ENCODE results near the gene VCAN.
"Not testable (repeated sequence)": the region's sequence is repeated elsewhere in the genome, so short reads cannot be mapped to it uniquely, and the experiment has no call there.

VCAN gene

GRCh38 chr5:83471405-83472212 lies at the start of gene VCAN:
TSS of gene VCAN (plus strand) at chr5:83471744. CDS start at chr5:83483519, 11,775 bp downstream.
- peak; percentile 86 for DNase-seq (ENCODE audit: low read depth)

- no peak for DNase-seq (ENCODE audit: low read depth)
Measured at GRCh38 chr5:83422284-83422683, 49.3 kb upstream of the VCAN start.

GRCh38 chr5:83426855-83427254 lies 44.7 kb upstream of the VCAN start:
- no peak for DNase-seq (ENCODE audit: low read depth)

DNA sequence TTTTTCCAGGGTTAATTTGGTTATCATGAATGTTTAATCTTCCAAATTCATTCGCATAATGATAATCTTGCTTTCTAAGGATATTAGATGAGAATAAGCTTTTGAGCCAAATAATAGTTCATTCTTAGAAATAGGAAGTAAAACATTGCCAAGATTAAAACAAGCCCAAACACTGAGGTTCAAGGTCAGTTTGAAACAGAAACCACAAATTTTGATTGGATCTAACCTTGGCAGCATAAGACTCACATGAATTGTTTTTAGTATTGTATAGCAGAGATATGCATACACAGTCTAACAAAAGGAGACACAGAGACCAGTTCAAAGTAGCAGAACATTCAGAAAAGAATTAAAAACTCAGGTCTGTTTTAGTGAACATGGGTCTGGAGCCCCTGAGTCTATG lies 43.4 kb upstream of the VCAN start:
- DNase-seq (ENCODE audit: low read depth): no peak

- DNase-seq (ENCODE audit: low read depth): no peak
Measured at GRCh38 chr5:83428890-83429289, 42.7 kb upstream of the VCAN start.

DNA sequence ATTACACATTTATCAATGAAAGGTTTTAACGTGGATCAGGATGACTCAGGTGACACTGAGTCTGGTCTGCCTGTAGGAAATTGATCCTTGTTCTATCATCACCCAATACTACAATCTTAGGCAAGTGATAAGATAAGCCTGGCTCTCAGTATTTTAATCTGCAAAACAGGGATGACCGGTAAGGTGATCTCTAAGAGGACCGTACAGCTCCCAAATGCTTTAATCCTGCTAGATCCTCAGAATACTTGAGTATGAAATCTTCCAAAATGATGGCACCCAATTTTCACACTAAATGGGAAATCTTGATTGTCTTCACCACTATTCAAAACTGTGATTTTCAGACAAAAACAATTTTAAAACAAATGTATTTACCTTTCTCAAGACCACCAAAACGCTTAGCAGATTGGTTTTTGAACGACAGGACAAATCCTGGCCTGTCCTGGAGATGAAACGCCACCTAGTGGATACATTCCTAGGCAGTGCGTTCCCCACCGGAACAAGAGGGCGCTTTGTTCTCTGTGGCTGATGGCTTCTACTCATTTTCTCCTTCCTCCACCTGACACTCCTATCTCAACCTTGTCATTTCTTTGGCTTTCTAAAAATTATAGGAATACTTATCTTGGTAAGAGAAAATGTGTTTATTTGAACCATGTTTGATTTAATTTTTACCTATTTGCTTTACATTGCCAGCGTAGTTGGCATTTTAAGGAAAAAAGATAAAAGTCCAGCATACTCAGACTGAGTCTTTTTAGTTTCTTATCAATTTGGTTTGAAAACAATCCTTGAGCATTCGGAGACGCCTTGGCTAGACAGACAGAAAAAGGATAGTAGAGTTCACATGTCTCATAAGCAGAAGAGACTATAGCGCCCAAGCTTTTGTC lies 41.2 kb upstream of the VCAN start:
- peak; percentile 32 for DNase-seq (ENCODE audit: low read depth)

DNA sequence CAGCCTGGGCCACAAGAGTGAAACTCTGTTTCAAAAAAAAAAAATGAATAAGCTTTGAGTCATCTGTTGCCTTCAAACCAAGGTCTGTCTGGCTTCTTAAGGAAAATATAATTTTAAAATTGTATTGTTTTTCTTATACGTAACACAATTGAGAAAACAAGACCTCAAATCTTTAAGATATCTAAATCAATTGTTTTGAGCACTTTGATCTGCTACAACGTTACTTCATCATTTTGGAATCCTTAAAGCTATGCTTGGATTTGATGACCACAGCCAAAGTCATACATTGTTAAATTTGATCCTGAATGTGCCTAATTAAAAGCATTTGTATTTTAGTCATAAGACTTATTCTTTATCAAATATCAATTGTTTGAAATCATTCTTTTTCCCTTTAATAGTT lies 37.7 kb upstream of the VCAN start:
- no peak for DNase-seq (ENCODE audit: low read depth)

- peak; percentile 39 for DNase-seq (ENCODE audit: low read depth)
Measured at GRCh38 chr5:83434946-83435345, 36.6 kb upstream of the VCAN start.

GRCh38 chr5:83436276-83436675 lies 35.3 kb upstream of the VCAN start:
- DNase-seq (ENCODE audit: low read depth): no peak

- DNase-seq (ENCODE audit: low read depth): not testable (repeated sequence)
Measured at GRCh38 chr5:83437697-83438096, 33.8 kb upstream of the VCAN start.

- no peak for DNase-seq (ENCODE audit: low read depth)
Measured at GRCh38 chr5:83440826-83441225, 30.7 kb upstream of the VCAN start.

DNA sequence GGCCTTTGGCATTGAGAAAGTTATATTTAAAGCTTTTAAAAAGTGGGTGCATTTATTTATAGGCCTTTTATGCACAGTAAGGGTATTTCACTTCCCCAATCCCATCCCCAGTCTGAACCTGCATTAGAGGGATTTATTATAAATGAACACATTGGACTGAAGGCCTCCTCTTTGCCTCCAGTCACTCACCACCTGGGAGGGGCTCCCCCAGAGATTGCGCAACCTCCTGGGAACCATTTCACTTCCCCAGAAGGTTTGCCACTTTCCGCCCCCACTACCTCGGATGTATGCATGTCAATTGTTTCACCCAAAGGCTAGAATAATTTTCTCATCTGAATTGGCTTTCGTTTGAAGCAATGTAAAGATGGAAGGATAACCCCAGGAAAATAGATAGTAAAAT lies 29.8 kb upstream of the VCAN start:
- no peak for DNase-seq (ENCODE audit: low read depth)

- no peak for DNase-seq (ENCODE audit: low read depth)
Measured at GRCh38 chr5:83443534-83443933, 28.0 kb upstream of the VCAN start.

GRCh38 chr5:83444445-83444844 lies 27.1 kb upstream of the VCAN start:
- DNase-seq (ENCODE audit: low read depth): no peak

DNA sequence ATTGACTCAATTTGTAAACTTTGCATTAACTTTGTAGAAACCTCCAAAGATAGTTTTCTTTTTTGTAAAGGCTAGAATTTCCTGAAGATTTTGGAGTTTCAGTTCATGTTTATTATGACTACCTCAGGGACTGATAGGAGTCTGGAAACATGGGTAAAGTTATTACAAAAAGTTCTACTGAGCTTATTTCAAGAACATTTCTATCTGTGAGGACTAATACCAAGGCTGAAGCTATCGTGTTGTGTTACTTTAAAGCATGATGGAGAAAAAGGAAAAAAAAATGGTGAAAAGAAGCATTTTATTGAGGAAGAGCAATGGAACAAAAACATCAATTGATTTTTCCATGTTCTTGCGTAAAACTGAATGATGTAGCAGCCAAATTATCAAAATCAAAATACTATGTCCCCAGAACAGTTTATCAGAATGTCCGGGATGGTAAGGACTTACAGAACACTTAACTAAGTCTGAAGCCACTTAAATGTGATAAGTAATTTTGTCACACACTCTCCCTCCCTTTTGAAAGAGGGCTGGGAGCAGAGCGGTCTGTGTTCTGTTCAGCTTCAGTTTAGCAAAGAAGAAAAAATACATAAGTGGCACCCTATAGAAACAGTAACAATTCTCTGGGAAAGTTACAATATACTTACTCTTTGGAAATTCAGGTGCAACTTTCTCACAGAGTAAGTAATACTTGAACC lies 25.1 kb upstream of the VCAN start:
- no peak for DNase-seq (ENCODE audit: low read depth)

DNA sequence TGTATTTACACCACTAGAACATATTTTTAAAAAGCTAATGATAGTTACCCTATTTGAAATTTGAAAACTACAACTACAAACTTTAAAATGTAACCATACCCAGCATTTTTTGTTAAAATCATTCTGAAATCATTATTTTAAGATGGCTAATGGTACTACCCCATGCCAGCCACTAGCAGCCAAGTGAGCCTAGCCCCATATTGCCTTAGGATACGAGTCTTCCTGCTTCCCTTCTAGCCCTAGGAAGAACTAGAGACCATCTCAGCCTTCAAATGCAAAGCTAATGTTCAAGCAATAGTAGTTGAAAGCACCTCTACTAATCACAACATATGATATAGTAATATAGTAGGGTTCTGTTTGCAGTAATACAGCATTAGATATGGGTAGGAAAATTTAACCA lies 24.0 kb upstream of the VCAN start:
- DNase-seq (ENCODE audit: low read depth): no peak

- no peak for DNase-seq (ENCODE audit: low read depth)
Measured at GRCh38 chr5:83450183-83450966, 21.2 kb upstream of the VCAN start.

- no peak for DNase-seq (ENCODE audit: low read depth)
Measured at GRCh38 chr5:83450967-83451248, 20.6 kb upstream of the VCAN start.

- no peak for DNase-seq (ENCODE audit: low read depth)
Measured at GRCh38 chr5:83451955-83452354, 19.6 kb upstream of the VCAN start.

DNA sequence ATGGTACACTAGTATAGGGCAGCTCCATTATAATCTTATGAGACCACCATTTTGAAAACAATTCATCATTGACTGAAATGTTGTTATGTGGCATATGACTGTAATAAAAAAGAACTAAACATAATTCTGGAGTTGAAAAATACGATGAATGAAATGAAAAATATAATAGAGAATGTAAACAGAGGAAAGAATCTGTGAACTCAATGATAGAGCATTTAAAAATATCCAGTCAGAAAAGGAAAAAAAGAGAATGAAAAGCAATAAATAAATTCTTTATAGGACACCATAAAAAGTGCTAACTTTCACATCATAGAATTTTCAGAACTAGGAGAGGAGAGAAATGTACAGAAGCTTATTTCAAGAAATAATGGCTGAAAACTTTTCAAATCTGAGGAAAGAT lies 17.6 kb upstream of the VCAN start:
- no peak for DNase-seq (ENCODE audit: low read depth)

- DNase-seq (ENCODE audit: low read depth): no peak
Measured at GRCh38 chr5:83464261-83464660, 7.3 kb upstream of the VCAN start.
